ENCODE results near the gene JARID2.

- TF ChIP-seq CTCF (IDR thresholded peaks at IDR 0.05) = no peak
- no peak for TF ChIP-seq POLR2A (IDR thresholded peaks at IDR 0.05)
Measured at GRCh38 chr6:15356179-15356578, 110.3 kb downstream of the JARID2 start.
